HCT116 (cell line): Measurements from ENCODE around the gene THAP2.

Source experiments
- ATF3 ChIP-seq: IDR thresholded peaks from 2 replicates; pipeline ENCODE4 v1.6.1; 2012
- CTCF ChIP-seq, 3 experiments: fragments of 200-600 bp in 1 of 3; sonication (generic) in 1 of 3; IDR thresholded peaks in 2 of 3; conservative IDR thresholded peaks in 1 of 3; 2 replicates each; pipeline ENCODE4 v1.5.1; 2012 to 2017; ENCODE audit warnings: low read depth in 2 of 3, low read length in 2 of 3, antibody characterized with exemption in 1 of 3, borderline replicate concordance in 1 of 3, control low read depth in 1 of 3, mild to moderate bottlenecking in 1 of 3, mixed read lengths in 1 of 3, mixed run types in 1 of 3, moderate library complexity in 1 of 3; ENCODE audit not compliant: insufficient read depth in 1 of 3
- JUND ChIP-seq: IDR thresholded peaks from 2 replicates; pipeline ENCODE4 v1.6.1; 2012
- MAX ChIP-seq: IDR thresholded peaks from 2 replicates; pipeline ENCODE4 v1.6.1; 2012
- POLR2AphosphoS5 ChIP-seq: IDR thresholded peaks from 2 replicates; pipeline ENCODE4 v1.6.1; 2011; ENCODE audit warnings: mild to moderate bottlenecking, low read depth, low read length, moderate library complexity
- RAD21 ChIP-seq: IDR thresholded peaks from 2 replicates; pipeline ENCODE4 v1.6.1; 2012; ENCODE audit warnings: low read depth, mild to moderate bottlenecking
- REST ChIP-seq: IDR thresholded peaks from 2 replicates; pipeline ENCODE4 v1.6.1; 2012; ENCODE audit warnings: low read depth

DNA sequence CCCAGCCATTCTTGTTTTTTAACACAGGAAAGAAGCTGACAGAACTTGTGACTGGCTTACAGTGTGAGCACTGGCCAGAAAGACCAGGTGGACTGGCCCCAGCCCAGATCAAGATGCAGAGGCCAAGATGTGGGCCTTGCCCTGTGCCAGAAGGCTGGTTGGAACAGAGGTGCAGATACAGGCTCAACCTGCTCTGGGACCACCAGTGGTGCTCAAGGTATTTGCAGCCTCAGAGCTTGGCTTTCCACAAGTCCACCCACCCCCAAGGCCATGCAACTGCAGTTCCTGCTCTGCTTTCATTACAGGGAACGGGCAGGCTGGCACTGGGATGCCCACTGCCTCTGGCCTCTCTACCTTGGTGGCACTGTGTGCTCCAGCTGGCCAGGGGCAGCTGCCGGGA lies 23.8 kb upstream of the THAP2 start:
- no peak for TF ChIP-seq CTCF (IDR thresholded peaks at IDR 0.05 in 2 of 3, conservative IDR thresholded peaks at IDR 0.05 in 1 of 3; ENCODE audit: borderline replicate concordance in 1 of 3, insufficient read depth in 1 of 3, low read depth in 2 of 3, low read length in 2 of 3)
- no peak for TF ChIP-seq RAD21
- TF ChIP-seq POLR2AphosphoS5, result no peak
- TF ChIP-seq JUND, result no peak
- TF ChIP-seq REST, result no peak
- TF ChIP-seq MAX, result no peak
- TF ChIP-seq ATF3, result no peak
